HG03025 (cell line): ENCODE measurements around the gene P2RX7.

Experiments used
- ATAC-seq: cut with Tn5 transposase; IDR thresholded peaks from one replicate; pipeline ENCODE4 v1.9.1; 2021; ENCODE audit warnings: mild to moderate bottlenecking, moderate library complexity; ENCODE audit not compliant: unreplicated experiment, low FRiP score

The P2RX7 gene

GRCh38 chr12:121167232-121167820 is 34.6 kb downstream of the P2RX7 start:
- ATAC-seq: no peak

GRCh38 chr12:121167951-121168350 is 35.3 kb downstream of the P2RX7 start:
- no peak for ATAC-seq

GRCh38 chr12:121170151-121170550 is 37.5 kb downstream of the P2RX7 start:
- ATAC-seq: no peak

DNA sequence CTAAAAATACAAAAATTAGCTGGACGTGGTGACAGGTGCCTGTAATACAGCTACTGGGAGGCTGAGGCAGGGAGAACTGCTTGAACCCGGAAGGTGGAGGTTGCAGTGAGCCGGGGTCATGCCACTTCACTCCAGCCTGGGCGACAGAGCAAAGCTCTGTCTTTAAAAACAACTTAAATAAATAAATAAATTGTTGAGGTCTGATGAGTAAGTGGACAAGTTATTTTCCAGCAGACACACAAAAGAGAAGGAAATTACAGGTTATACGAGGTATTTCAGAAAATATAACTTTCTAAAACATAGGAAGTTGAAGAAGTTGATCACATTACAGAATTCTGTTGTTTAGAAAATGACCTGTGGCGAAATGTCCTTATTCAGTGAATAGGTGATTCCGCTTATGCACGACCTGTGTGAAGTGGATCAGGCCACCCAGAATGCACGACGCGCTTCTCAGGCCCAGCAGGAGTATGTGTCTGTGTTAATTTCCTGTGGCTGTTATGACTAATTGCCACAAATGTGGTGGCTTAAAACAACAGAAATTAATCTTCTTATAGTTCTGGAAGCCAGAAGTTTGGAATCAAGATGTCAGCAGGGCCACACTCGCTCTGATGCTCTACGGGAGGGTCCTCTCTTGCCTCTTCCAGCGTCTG is 38.1 kb downstream of the P2RX7 start:
- ATAC-seq: no peak

DNA sequence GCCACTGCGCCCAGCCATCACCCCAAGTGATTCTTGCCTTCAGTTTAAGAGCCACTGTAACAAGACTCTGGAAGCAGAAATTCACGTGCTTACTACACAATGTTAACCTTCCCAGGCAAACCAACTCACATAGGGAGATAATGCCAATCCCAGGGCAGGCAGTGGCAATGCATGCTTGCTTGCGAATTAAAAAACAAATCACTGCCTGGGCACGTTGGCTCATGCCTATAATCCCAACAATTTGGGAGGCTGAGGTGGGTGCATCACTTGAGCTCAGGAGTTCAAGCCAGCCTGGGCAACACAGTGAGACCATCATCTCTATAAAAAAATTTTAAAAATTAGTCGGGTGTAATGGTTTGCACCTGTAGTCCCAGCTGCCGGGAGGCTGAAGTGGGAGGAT is 39.5 kb downstream of the P2RX7 start:
- ATAC-seq: no peak

- no peak for ATAC-seq
Measured at GRCh38 chr12:121175383-121176119, 42.9 kb downstream of the P2RX7 start.

- no peak for ATAC-seq
Measured at GRCh38 chr12:121176826-121177529, 44.3 kb downstream of the P2RX7 start.

GRCh38 chr12:121181181-121181580 is 48.5 kb downstream of the P2RX7 start:
- ATAC-seq: no peak

DNA sequence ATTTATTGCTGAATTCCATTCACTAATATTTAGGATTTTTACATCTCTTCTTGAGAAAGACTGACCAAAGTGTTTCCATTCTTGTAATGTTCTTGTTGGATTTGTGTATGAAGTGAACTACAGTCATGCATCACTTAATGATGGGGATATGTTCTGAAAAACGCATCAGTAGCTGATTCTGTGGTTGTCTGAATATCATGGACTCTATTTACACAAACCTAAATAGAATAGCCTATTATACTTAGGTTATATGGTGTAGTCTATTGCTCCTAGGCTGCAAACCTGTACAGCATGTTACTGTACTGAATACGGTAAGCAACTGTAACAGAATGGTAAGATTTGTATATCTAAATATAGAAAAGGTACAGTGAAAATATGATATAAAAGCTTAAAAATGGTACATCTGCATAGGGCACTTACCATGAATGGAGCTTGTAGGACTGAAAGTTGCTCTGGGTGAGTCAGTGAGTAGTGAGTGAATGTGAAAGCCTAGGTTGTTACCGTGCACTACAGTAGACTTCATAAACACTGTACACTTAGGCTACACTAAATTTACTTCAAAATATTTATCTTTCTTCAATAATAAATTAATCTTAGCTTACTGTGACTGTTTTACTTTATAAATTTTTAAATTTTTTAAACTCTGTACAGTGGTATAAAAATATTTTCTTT is 49.7 kb downstream of the P2RX7 start:
- no peak for ATAC-seq

- ATAC-seq: no peak
Measured at GRCh38 chr12:121184425-121184824, 51.7 kb downstream of the P2RX7 start.

DNA sequence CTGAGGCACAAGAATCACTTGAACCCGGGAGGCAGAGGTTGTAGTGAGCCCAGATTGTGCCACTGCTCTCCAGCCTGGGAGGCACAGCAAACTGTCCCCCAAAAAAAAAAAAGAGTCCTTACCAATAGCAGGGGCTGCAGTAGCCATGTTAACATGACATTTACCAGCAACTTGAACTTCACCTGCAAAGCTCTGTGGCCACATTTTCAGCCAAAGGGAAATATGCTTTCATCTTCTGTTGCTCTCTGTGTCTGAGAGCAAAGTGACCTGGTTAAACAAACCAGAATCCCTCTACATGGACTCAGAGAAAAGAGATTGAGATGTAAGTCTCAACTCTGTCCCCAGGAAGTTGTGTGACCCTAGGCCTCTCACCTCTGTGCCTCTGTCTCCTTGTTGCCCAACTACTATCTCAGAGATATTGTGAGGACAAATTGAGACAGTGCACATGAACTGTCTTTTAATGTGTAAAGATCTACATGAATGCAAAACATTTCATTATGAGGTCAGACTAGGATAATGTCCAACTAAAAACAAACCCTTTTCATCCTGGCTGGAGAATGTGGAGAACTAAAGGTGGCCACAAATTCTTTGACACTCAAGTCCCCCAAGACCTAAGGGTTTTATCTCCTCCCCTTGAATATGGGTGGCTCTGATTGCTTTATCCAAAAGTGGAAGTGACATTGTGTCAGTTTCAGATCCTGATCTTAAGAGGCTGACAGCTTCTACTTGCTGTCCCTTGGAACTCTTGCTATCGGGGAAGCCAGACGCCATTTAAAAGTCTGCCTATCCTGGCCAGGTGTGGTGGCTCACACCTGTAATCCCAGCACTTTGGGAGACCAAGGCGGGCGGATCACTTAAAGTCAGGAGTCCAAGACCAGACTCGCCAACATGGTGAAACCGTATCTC is 52.6 kb downstream of the P2RX7 start:
- ATAC-seq: no peak

DNA sequence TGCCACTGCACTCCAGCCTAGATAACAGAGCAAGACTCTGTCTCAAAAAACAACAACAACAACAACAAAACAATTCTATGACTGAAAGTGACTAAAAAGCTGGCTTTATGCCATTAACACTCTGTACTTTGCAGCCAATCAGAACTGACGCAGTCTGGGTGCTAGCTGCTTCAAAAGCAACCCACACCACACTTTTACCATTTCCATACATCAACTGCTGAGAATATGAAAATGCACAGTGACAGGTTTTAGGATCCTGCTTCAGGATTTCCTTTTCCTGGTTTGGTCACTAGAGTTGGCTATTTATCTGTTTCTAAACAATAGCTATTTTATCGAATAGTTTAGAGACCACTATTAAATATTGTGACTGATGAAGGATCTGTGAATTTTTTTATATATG is 54.1 kb downstream of the P2RX7 start:
- ATAC-seq: no peak

GRCh38 chr12:121187501-121187900 is 54.8 kb downstream of the P2RX7 start:
- ATAC-seq: no peak

DNA sequence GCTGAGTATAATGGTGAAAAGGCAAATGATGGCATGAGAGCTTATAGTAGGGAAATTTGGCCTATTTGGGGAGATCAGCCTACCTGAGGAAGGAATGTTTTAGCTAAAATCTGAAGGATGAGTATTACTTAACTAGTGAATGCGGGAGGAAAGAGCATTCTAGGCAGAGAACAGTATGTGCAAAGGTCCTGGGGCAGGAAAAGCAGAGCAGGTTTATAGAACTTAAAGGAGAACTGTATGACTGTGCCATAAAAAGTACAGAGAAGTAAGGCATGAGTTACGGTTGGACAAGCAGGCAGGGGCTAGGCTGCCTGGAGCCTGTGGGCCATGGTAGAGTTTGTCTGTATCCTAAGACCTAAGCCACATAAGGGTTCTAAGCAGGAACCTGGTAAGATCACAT is 55.6 kb downstream of the P2RX7 start:
- no peak for ATAC-seq

DNA sequence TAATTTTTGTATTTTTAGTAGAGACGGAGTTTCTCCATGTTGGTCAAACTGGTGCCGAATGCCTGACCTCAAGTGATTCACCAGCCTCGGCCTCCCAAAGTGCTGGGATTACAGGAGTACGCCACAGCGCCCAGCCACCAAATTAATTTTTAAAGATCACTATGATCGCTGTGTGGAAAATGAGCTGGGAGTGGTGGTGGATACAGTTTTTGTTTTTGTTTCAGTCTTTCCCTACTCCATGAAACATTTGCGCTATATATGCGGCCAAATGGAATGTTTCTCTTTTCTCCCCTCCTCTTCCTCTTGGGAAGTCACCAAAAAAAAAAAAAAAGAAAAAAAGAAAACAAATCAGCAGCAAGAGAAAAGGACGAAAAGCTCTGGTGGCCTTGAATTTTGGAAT is 56.5 kb downstream of the P2RX7 start:
- no peak for ATAC-seq

DNA sequence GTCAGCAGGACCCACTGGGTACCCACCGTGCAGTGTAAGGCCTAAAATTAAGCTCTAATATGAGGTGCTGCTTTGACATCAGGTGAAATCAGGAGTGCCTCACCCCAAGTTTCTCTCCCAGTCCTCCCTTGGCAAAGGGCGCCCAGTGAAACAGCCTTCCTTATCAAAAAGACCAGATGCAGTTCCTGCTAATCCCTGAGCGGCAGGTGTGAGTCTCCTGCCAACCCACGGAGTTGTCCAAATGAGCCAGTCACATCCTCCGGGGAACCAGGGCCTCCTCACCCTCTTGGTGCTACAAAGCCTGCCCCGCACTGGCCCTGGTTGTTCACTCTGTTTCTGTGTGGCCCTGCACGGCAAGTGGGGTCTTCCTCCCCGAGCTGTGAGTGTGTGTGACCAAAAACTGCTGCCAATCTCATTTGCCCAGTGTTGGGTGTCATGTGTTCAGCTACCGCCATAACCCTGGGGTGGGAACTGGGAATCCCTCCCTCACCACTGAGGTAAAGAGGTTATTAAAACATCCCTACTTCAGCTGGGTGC is 57.0 kb downstream of the P2RX7 start:
- ATAC-seq: no peak

- no peak for ATAC-seq
Measured at GRCh38 chr12:121190523-121191031, 57.9 kb downstream of the P2RX7 start.

DNA sequence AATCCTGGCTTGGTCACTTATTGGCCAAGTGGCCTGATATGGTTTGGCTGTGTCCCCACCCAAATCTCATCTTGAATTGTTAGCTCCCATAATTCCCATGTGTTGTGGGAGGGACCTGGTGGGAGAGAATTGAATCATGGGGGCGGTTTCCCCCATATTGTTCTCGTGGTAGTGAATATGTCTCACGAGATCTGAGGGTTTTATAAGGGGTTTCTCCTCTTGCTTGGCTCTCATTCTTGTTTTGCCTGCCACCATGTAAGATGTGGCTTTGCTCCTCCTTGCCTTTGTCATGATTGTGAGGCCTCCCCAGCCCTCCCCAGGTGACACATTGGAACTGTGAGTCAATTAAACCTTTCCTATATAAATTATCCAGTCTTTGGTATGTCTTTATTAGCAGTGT is 58.5 kb downstream of the P2RX7 start:
- ATAC-seq: no peak

GRCh38 chr12:121196902-121197301 is 64.2 kb downstream of the P2RX7 start:
- ATAC-seq: no peak
